ENCODE measurements around the gene SBF1.

The SBF1 gene

DNA sequence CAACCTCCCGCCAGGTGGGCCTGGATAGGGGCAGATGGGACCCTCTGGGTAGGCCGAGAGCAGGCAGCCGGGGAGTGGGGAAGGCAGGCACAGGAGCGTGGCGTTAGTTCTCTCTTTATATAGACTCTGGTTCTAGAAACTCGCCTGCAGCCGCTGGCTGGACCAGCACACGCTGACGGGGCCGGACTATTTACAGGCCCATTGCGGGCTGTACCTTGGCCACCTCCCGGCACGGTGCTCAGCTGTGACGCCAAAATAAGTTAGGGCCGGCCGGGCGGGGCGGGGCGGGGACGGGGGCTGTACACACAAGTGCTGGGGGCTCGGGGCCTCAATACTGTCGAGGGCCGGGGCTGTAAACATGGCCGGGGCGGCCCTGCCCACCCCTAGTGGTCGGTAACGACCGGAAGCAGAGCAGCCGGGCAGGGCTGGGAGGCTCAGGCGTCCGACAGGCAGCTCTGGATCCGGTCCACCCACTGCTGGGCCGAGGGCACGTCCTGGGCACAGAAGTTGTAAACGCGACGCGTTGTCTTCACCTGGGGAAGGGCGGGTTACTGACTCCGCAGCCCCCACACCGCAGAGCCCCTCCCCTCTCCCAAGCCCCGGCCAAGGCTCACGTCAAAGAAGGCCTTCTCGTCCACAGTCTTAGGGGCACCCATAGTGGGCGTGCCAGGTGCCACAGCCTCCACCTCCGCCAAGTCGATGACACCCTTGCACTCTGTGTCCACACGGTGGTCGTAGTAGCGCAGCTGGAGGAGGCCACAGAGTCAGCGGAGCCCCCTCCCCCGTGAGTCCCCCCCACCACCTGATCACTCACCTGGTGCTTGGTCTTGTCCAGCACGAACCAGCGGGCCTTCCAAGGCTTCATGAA is 27.9 kb downstream of the SBF1 start:
- DNase-seq (ENCODE audit: low read depth, low spot score), result no peak

DNA sequence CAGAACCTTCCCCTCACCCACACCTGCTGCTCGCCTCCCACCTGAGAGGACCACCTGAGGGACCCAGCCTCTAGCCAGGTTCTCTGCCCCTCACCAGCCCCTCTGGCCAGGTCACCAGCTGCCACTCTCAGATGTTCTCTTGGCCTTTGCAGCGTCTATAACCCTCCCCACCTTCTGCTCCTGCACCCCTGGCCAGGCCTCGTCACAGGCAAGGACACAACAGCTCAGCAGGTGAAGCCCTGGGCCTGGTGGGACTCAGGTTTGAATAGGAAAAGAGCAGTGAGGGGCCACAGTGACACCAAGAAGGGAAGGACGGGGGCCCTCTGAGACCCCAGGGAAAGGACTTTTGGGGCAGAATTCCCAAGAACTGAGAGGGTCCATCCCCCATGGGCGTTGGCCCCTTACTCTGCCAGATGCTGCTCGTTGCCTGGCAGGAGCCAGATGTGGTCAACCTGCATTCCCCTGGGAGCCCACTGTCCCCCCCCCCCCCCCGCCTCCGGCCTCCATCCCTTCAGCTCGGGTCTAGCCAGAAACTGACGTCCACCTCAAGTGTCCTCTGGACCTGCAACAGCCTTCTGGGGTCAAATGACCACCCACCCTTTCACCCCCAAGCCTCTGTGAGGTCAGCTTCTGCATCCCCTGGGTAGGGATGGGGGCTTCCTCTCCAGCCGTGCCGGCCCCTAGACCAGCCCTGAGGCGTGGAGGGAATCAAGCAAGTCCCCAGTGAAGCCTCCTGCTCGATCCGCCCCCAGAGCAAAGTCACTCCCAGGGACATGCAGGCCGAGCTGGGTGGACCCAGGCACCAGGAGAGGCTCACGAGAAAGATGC is 28.7 kb downstream of the SBF1 start:
- DNase-seq (ENCODE audit: low read depth, low spot score), result no peak

DNA sequence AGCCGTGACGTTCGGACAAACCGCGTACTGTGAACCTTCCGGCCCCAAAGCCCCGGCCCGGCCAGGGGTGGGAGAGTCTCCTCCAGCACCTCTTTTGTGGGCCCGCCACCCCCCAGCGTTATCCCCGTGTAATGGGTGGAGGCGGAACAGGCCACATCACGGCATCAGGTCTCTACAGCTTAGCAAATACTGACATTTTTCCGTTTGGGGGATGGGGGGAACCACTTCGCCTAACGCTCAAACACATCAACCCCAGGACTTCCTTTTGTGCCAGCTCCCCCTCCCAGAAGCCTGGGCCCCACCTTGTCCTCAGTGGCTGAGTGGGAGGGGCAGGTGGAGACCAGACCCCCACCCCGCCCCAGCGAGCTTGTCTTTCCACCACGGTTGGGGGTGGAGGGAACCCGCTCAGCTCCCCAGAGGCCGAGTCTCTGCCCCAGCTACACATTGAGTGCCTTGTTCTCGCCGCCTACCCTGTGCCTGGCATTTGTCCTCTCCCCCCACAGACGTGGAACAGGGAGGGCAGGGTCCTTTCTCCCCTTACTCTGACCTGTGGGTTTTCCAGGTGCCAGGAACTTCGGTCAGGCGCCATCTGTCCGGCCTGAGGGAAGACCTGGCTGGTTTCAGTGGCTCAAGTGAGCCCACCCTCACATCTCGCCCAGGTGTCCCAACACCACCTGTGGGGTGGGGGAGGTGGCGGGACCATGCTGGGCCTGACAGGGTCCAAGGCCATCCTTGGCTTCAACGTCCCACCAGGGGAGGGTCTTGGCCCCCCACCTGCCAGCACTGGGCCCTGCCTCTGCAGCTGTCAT is 29.6 kb downstream of the SBF1 start:
- no peak for DNase-seq (ENCODE audit: low read depth, low spot score)

DNA sequence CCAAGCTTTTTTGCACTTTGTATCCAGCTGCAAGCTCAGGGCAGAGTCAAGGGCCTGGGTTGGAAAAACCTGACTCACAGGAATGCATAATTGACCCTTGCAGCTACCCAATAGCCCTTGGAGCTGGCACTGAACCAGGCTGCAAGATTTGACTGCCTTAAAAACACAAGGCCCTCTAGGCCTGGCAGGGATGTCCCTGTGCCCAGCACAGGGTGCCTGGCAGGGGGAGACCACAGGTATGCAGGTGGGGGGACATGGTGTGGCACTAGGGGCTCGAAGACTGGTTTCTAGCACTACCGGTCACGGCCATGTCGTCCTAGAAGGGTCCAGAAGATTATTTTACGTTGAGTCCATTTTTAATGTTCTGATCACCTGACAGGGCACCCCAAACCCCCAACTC is 30.2 kb downstream of the SBF1 start:
- no peak for DNase-seq (ENCODE audit: low read depth, low spot score)

DNA sequence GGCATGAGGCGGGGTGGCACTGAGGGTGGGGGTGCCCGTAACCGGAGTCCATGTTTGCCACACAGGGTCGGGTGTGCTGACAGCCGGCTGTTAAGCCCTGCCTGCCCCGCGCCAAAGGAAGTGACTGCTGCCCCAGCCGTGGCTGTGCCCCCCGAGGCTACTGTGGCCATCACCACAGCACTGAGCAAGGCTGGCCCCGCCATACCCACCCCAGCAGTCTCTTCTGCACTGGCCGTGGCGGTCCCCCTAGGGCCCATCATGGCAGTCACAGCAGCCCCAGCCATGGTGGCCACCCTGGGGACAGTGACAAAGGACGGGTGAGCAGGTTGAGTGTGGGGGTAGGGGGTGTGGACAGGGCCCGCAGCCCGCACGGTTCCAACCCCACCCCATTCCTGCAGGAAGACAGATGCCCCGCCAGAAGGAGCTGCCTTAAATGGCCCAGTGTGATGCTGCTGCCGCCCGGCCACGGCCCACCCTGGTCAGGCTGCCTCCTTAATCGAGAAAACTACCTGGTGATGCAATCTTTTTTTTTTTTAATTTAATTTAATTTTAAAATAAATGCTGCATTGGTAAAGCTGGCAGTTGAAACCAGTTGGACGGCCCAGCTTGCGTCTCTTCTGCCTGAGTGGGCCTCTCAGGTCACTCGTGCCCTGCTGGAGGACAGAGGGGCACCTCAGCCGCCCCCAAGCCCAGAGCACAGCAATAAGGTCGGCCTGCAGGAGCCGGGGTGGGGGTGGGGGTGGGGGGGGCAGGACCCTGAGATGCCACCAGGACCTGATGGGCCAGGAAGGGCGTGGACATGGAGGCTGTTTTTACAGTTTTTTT is 30.8 kb downstream of the SBF1 start:
- DNase-seq (ENCODE audit: low read depth, low spot score), result no peak

DNA sequence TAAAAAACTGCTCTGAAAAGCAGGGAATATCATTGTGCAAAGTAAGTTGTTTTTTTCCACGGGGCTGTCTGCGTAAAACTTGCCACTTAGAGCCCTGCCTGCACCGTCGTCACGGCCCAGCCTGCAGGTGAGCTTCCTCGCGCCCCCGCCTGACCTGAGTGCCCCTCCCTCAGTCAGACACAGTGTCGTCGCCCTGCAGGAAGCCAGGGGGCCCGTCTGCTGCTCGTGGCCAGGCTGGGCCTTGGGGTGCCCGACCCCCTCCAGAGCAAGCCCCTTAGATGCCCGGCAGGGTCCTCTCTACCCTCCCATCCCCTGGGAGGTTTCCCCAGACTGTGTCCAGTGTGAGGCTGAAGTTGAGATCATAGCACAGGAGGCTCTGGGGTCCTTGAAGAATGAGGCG is 31.6 kb downstream of the SBF1 start:
- no peak for DNase-seq (ENCODE audit: low read depth, low spot score)

DNA sequence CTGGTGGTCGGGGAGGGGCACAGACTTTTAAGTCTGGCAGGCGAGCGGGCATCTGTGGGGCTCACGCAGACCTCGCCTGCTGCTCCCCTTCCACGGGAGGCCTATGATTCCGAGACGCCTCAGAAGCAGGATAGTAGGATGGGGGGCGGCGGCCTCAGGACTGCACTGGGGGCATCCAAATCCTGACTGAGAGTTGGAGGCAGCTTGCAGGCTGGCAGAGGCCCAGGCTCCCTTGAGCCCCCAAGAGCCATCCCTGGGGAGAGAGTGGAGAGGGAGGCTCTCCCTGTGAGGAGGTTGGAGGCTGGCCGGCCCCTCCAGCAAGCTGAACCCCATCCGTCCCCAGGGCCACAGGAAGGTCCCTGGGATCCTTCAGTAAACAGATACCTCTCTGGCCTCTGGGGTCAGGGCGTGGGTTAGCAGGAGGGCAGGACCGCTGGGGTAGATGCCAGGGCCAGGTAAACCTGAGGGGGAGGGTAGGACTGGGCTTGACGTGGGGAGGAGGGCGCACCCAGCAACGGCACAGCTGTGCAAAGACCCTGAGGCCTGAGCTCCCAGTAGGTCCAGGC is 33.3 kb downstream of the SBF1 start:
- no peak for DNase-seq (ENCODE audit: low read depth, low spot score)

DNA sequence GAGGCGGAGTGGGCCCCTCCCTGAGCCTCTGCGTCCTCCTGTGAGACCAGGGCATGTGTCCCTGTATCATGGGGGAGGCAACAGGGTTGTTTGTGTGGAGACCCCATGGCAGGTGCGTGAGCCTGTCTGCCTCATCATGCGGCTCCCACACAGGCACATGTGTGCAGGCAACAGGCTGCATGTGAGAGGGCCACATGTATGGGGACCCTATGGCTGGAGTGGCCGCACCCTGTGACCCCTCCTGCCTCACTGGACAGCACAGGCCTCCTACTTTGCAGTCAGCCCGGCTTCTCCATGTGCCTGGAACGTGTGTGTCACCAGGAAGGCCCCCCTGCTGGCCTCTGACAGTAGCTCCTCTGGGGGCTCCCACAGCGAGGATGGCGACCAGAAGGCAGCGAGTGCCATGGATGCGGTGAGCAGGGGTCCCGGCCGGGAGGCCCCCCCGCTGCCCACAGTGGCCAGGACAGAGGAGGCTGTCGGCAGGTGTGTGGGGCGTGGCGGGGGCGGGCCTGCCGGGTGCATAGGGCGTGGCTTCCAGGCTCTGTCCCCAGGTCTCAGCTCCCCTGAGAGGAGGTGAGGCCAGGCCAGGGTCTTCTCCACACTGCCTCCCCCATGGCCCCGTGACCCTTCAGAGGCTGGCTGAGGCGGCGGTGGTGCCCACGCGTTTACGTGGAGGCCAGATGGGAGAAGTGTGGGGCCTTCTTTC is 34.1 kb downstream of the SBF1 start:
- DNase-seq (ENCODE audit: low read depth, low spot score), result no peak

DNA sequence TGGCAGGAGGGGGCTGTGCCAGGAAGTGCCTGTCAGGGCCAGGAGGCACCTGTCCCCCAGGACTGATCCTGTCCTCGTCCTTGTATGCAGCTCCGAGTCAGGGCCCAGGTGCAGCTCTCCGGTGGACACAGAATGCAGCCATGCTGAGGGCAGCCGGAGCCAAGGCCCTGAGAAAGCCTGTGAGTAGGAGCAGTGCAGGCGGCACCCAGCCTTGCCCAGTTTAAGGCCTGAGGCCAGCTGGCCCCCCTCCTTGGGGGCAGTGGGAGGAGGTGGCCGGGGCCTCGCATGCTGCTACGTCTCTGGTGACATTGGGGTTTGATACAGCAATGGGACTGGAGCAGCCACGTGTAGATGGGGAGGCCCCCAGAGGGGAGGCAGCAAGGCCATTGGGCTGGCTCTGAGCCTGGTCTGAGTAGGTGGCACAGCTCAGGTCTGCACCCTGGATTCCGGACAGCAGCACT is 34.9 kb downstream of the SBF1 start:
- DNase-seq (ENCODE audit: low read depth, low spot score), result no peak

DNA sequence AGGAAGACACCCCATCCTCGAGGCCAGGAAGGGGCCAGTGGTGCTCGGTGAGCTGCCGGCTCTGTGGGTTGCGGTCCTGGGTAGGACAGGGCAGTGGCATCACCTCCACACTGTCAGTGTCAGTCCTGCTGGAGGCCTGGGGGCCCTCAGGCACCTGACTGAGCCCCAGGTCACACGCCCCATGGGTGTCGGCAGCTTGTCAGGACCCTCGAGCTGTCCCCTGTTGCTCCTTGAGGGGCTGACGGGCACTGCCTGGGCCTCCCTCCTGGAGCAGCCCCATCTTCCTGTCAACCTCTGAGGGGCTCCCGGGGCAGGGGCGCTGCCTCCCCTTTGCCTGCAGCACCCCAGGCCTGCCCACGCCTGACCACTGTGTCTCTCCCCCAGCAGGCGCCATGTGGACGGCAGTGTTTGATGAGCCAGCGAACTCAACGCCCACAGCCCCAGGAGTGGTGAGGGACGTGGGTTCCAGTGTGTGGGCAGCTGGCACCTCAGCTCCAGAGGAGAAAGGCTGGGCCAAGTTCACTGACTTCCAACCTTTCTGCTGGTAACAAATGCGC is 35.4 kb downstream of the SBF1 start:
- no peak for DNase-seq (ENCODE audit: low read depth, low spot score)

DNA sequence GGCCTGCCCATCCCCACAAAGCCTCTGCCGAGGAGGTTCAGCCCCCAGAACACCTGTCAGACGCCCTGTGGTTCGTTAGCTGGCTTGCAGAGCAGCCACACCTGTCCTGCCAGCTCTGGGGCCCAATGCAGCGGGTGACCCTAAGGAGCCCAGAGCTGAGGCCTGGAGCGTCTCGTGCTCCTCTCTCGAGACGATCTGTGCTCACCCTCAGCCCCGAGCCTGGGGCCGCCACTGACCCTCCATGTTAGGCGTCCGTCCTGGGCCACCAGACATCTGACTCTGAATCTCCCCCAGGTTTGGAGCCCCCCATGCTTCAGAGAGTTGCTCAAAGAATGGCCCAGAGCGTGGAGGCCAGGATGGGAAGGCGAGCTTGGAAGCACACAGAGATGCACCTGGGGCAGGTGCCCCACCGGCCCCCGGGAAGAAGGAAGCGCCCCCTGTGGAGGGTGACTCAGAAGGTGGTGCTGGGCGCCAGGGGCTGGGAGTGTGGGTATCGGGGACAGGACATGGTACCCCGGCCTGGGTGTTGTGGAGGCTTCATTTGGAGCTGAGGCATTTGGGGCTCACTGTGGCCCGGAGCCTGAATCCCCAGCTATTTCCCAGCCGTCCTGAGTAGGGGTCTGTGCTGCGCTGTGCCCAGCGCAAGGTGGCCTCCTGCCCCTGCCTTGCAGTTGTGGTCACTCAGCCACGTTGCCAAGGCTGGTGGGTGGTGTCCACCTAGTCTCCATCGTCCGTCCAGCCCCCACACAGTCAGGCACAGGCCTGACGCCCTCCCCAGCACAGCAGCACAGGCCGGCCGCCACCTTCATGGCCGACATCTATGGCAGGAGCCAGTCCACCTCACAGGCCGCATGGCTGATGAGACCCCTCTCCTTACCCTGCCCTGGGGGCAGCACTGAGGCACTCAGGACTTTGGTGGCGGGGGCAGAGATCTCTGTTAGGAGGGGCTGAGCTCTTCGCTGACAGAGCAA is 36.2 kb downstream of the SBF1 start:
- DNase-seq (ENCODE audit: low read depth, low spot score), result no peak

DNA sequence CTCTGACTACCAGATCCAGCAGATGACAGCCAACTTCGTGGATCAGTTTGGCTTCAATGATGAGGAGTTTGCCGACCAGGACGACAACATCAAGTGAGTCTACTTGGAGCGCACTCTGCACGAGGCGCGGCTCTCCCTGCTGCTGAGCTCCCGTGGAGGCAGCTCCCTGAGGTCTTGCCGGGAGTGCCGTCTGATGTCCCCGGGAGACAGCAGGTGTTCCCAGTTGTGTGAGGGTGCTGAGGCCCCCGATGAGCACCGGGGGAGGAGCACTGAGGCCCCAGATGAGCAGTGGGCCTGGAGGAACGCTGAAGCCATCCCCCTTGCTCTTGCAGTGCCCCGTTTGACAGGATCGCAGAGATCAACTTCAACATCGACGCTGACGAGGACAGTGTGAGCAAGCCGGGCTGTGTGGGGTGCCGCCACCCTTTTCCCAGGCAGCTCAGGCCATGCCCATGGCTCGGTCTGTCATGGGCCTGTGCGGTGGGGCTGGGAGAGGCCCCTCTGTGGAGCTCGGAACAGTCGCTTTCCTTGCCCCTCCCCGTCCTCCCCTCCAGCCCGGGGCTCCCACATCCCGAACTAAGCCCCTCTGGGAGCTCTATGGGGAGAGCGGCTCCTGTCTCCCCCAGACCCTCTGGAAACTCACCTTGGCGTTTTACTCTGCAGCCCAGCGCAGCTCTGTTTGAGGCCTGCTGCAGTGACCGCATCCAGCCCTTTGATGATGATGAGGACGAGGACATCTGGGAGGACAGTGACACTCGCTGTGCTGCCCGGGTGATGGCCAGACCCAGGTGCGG is 37.1 kb downstream of the SBF1 start:
- DNase-seq (ENCODE audit: low read depth, low spot score), result no peak

DNA sequence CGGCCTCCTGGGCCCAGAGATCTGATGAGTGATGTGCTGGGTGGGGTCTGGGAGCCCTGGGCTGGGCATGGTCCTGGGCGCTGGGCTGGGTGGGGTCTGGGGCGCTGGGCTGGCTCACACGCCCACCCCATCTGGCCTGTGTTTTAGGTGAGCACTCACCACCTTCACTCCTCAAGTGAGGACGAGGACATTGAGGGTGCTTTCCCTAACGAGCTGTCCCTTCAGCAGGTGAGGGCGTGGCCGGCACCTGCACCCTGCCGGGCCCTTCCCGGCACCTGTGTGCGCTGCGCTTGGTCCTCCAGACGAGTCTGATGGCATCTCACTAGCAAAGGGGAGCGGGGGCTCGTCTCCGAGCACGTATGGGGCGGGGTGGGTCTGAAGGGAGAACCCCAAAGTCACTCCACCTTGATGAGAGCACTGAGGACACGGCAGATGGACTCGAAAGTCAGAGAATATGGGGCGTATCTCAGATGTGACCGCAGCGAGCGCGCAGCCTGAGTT is 37.9 kb downstream of the SBF1 start:
- no peak for DNase-seq (ENCODE audit: low read depth, low spot score)

DNA sequence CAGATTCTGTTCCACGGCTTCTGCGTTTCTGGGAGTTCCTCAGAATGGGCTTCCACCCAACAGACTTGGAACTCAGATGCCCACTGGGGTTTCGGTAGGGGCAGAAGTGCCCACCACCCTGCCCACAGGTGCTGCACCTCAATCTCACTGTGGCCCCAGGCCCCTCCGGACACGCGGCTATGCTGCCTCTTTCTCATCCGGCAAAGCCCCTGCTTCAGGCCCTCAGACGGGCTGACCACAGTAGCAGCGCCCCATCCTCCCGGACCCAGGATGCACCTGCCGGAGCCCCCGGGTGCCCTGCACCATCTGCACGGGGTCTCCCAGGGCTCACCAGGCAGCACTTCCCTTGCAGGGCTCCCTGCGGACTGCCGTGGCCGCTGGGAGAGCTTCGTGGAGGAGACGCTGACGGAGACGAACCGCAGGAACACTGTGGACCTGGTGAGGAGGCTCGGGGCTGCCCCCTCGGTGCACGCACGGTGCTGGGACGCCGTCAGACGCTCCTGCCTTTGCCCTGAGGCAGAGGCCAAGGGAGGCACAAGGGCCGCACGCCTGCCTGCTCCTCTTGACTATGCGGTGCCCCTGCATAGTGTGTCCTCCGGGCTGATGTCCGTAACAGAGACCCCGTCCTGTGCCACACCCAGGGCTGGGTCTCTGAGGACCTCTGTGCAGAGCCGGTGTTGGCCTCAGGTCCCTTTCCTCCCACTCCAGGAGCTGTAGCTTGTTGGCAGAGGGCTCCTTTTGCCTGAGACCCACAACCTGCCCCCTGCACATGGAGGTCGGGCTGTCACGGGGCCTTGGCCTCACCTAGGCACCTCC is 38.6 kb downstream of the SBF1 start:
- no peak for DNase-seq (ENCODE audit: low read depth, low spot score)

DNA sequence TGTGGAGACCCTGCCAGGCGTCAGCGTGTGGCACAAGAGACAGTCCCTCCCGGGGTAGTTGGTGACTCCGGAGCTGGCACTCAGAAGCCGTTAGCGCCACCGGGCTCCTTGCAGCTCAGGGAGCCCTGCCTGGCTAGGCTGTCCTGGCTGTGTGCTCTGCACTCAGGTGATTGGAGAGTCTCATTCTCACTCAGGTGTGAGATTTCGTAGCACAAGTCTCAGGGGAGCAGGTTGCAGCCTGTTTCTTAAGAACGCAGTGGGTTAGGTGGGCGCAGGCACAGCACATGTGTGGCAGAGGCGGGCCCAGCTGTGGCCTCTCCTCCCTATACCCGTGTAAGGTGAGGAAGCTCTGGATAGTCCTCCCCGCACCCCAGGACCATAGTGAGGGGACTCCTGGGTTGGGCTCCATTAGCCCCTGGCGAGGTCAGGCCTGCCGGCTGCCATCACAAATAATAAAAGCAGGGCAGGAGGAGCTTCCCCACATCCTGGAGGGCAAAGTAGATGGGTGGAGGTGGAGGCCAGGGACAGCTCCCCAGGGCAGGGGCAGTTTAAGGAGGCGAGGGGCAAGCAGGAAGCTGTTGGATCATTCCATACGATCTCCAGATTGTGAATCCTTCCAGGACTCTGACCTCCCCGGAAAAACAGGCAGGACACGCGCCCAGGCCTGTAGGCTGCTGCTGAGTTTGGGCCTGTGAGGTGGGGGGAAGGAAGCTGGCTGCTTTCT is 39.4 kb downstream of the SBF1 start:
- no peak for DNase-seq (ENCODE audit: low read depth, low spot score)

DNA sequence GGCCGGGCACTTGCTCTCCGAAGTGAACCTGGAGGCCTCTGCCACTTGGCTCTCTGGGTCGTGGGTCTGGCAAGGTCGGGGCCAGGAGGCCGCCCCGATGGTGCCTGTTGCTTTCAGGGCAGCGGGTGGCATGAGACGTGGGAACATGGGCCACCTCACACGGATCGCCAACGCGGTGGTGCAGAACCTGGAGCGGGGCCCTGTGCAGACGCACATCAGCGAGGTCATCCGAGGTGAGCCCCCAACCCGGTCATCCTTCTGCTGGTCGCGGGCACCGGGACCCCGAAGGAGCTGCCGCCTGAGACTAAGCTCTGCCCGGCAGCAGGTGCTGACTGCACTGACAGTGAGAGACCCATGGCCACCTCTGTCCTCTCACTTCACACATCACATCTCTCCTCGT is 40.0 kb downstream of the SBF1 start:
- DNase-seq (ENCODE audit: low read depth, low spot score), result no peak
